CD14-positive monocyte (primary cell): ENCODE data around the gene ELSPBP1. TPM values are rescaled to one million over a fixed set of nuclear protein-coding genes. Genes with fewer than 3 reads are reported as not detected.

ENCODE experiments used
- DNase-seq, 3 donors: peaks; one replicate each; pipeline ENCODE4 v3.0.0-alpha.2; 2011 to 2022
- H2AFZ ChIP-seq: 2 replicates; pipeline ENCODE4 v1.6.0; 2012; ENCODE audit warnings: mild to moderate bottlenecking, low read depth, low read length, inconsistent platforms; ENCODE audit not compliant: insufficient read depth, poor library complexity, severe bottlenecking
- H3K27ac ChIP-seq, 2 donors: 1 replicate in 1 of 2; 2 replicates in 1 of 2; pipeline ENCODE4 v1.5.1; 2012 to 2013; ENCODE audit warnings: low read length in 2 of 2, control low read depth in 1 of 2, inconsistent platforms in 1 of 2, low read depth in 1 of 2, mild to moderate bottlenecking in 1 of 2
- H3K27me3 ChIP-seq, 2 donors: one replicate each; pipeline versions ENCODE4 v1.6.0 to v1.6.1; 2011 to 2013; ENCODE audit warnings: low read length in 2 of 2; ENCODE audit not compliant: control insufficient read depth in 2 of 2, insufficient read depth in 2 of 2
- H3K36me3 ChIP-seq, 2 donors: replicated peaks in 1 of 2; 1 replicate in 1 of 2; 2 replicates in 1 of 2; pipeline versions ENCODE4 v1.5.1 to v1.6.1; 2012 to 2013; ENCODE audit warnings: low read length in 2 of 2, control low read depth in 1 of 2, inconsistent platforms in 1 of 2, mild to moderate bottlenecking in 1 of 2; ENCODE audit not compliant: insufficient read depth in 2 of 2, control insufficient read depth in 1 of 2
- H3K4me1 ChIP-seq, 2 donors: 1 replicate in 1 of 2; 2 replicates in 1 of 2; pipeline versions ENCODE4 v1.5.1 to v1.6.1; 2012 to 2013; ENCODE audit warnings: low read length in 2 of 2, control low read depth in 1 of 2, inconsistent platforms in 1 of 2, mild to moderate bottlenecking in 1 of 2, moderate library complexity in 1 of 2; ENCODE audit not compliant: insufficient read depth in 2 of 2, control insufficient read depth in 1 of 2
- H3K4me2 ChIP-seq: replicated peaks from 2 replicates; pipeline ENCODE3; 2012; ENCODE audit warnings: low read length, moderate library complexity, mild to moderate bottlenecking; ENCODE audit not compliant: poor library complexity, severe bottlenecking; ENCODE audit errors: extremely low read depth
- H3K4me3 ChIP-seq, 3 experiments: fragments of 200-600 bp in 1 of 3; sonication (generic) in 1 of 3; replicated peaks in 1 of 3; 1 replicate in 2 of 3; 2 replicates in 1 of 3; pipeline ENCODE4 v1.5.1; 2011 to 2013; ENCODE audit warnings: low read length in 3 of 3, mild to moderate bottlenecking in 3 of 3, control low read depth in 2 of 3, low read depth in 2 of 3, inconsistent platforms in 1 of 3, moderate library complexity in 1 of 3
- H3K79me2 ChIP-seq: 2 replicates; pipeline ENCODE4 v1.6.0; 2012; ENCODE audit warnings: mild to moderate bottlenecking, control low read depth, inconsistent platforms, low read length, moderate library complexity; ENCODE audit not compliant: insufficient read depth
- H3K9ac ChIP-seq: 2 replicates; pipeline ENCODE4 v1.6.0; 2017; ENCODE audit warnings: low read length, mild to moderate bottlenecking; ENCODE audit not compliant: insufficient read depth, poor library complexity, severe bottlenecking
- H3K9me3 ChIP-seq, 2 donors: replicated peaks in 1 of 2; 1 replicate in 1 of 2; 2 replicates in 1 of 2; pipeline versions ENCODE4 v1.5.1 to v1.6.1; 2012 to 2013; ENCODE audit warnings: low read length in 2 of 2, control low read depth in 1 of 2; ENCODE audit not compliant: control insufficient read depth in 1 of 2, insufficient read depth in 1 of 2
- H4K20me1 ChIP-seq: 2 replicates; pipeline ENCODE4 v1.6.0; 2012; ENCODE audit warnings: mild to moderate bottlenecking, low read length, control low read depth, moderate library complexity; ENCODE audit not compliant: insufficient read depth
- H3K27ac Mint-ChIP-seq, 7 donors: one replicate each; pipeline ENCODE4 v1.8.0; 2020; ENCODE audit warnings: mild to moderate bottlenecking in 7 of 7, mixed read lengths in 7 of 7, moderate library complexity in 6 of 7, inconsistent platforms in 2 of 7
- H3K27me3 Mint-ChIP-seq, 3 donors: one replicate each; pipeline ENCODE4 v1.8.0; 2021 to 2022; ENCODE audit warnings: low read depth in 3 of 3, mild to moderate bottlenecking in 3 of 3, mixed read lengths in 3 of 3, moderate library complexity in 3 of 3, inconsistent platforms in 1 of 3
- H3K36me3 Mint-ChIP-seq, 2 donors: one replicate each; pipeline ENCODE4 v1.8.0; 2020; ENCODE audit warnings: mixed read lengths in 2 of 2, inconsistent platforms in 1 of 2, mild to moderate bottlenecking in 1 of 2
- H3K4me1 Mint-ChIP-seq: one replicate; pipeline ENCODE4 v1.8.0; 2020; ENCODE audit warnings: mild to moderate bottlenecking, mixed read lengths
- H3K4me3 Mint-ChIP-seq, 2 donors: one replicate each; pipeline ENCODE4 v1.8.0; 2020; ENCODE audit warnings: mild to moderate bottlenecking in 2 of 2, mixed read lengths in 2 of 2, moderate library complexity in 1 of 2
- H3K9me3 Mint-ChIP-seq, 7 donors: one replicate each; pipeline ENCODE4 v1.8.0; 2020 to 2022; ENCODE audit warnings: mixed read lengths in 7 of 7, mild to moderate bottlenecking in 6 of 7, moderate library complexity in 6 of 7, inconsistent platforms in 2 of 7
- WGBS: methylation state at CpG from one replicate; pipeline ENCODE4 v1.1.5; 2013; ENCODE audit warnings: missing lambda C conversion rate; ENCODE audit not compliant: insufficient coverage; 5-methylcytosine and 5-hydroxymethylcytosine counted together
- intact Hi-C, 2 donors: fragments of 100-400 bp; cut with micrococcal nuclease; formaldehyde crosslinking; loops; one replicate each; pipeline versions ENCODE4 v1.15.0 to v1.15.1; 2023
- polyA plus RNA-seq, 3 donors: library from polyadenylated mRNA; depleted of rRNA in 1 of 3; unstranded in 2 of 3; stranded (reverse) in 1 of 3; fragments of 300-500 nt in 2 of 3; fragments of >200 nt in 1 of 3; fragmentation: Illumina TruSeq in 2 of 3; gene quantifications; 1 replicate in 2 of 3; 2 replicates in 1 of 3; pipeline ENCODE4 v1.2.3, GENCODE V29; 2012 to 2021
- TF ChIP-seq, protein P1 (sequence below): fragments of 200-600 bp; IDR thresholded peaks from one replicate; pipeline ENCODE4 v1.8.0; 2022; ENCODE audit warnings: antibody characterized with exemption, mild to moderate bottlenecking

The ELSPBP1 gene
- polyA plus RNA-seq, 3 donors, result not detected

DNA sequence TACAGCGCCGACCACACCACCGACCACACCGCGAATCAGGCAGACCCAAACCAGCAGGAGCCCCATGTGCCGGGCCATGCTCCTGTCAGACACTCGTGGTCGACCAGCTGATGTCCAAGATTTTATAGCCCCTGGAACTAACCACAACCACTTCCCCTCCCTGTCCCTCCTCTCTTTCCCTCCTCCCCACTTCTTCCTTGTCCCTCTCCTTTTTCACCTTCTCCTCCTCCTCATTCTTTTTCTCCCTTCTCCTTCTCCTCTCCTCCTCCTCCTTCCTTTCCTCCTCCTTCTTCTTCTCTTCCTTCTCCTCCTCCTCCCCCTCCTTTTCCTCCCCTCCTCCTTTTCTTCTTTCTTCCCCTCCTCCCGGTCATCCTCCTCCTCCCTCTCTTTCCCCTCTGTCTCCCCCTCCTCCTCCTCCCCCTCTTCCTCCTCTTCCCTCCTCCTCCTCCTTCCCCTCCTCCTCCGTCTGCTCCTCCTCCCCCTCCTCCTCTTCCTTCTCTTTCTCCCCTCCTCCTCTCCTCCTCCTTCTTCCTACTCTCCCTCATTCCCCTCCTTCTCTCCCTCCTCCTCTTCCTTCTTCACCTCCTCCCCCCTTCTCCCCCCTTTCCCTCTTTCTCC lies 3.1 kb upstream of the ELSPBP1 start:
- 27% methylated on average over 10 of the region's 10 CpGs for WGBS
- Histone ChIP-seq H3K9me3 (no peaks in the 10 kb centered on the region), H3K27me3 (peaks cover 0 to 2% of the 10 kb centered on the region in 2 donors), H3K27ac (no peak overlapping the region), H3K36me3 (no peaks in the 10 kb centered on the region), H2AFZ (no peak overlapping the region), H3K4me1 (no peaks in the 10 kb centered on the region), H3K9ac (no peak overlapping the region), H4K20me1 (no peaks in the 10 kb centered on the region), H3K4me2 (no peak overlapping the region), H3K79me2 (no peaks in the 10 kb centered on the region), H3K4me3 (no peak overlapping the region)
- H3K9me3 Mint-ChIP-seq, result peaks cover 0 to 2% (median 0%) of the 10 kb centered on the region in 7 donors
- no peak overlapping the region for H3K27ac Mint-ChIP-seq
- peaks cover 14 to 16% (median 16%) of the 10 kb centered on the region in 3 donors for H3K27me3 Mint-ChIP-seq
- TF ChIP-seq, protein P1, sequence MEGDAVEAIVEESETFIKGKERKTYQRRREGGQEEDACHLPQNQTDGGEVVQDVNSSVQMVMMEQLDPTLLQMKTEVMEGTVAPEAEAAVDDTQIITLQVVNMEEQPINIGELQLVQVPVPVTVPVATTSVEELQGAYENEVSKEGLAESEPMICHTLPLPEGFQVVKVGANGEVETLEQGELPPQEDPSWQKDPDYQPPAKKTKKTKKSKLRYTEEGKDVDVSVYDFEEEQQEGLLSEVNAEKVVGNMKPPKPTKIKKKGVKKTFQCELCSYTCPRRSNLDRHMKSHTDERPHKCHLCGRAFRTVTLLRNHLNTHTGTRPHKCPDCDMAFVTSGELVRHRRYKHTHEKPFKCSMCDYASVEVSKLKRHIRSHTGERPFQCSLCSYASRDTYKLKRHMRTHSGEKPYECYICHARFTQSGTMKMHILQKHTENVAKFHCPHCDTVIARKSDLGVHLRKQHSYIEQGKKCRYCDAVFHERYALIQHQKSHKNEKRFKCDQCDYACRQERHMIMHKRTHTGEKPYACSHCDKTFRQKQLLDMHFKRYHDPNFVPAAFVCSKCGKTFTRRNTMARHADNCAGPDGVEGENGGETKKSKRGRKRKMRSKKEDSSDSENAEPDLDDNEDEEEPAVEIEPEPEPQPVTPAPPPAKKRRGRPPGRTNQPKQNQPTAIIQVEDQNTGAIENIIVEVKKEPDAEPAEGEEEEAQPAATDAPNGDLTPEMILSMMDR, result no peak
- no peaks in the 10 kb centered on the region for H3K36me3 Mint-ChIP-seq
- no peak for DNase-seq
- peak overlapping the region in 1 of 2 donors; percentile 21 for H3K4me3 Mint-ChIP-seq
- no peaks in the 10 kb centered on the region for H3K4me1 Mint-ChIP-seq
- intact Hi-C loops, result no loop called here

- Histone ChIP-seq H3K4me1 (no peaks in the 10 kb centered on the region), H3K4me2 (no peak within 1 kb of the TSS), H2AFZ (no peak within 1 kb of the TSS), H3K36me3 (no peaks in the 10 kb centered on the region), H3K9me3 (no peaks in the 10 kb centered on the region), H3K27me3 (peaks cover 0 to 2% of the 10 kb centered on the region in 2 donors), H4K20me1 (no peaks in the 10 kb centered on the region), H3K4me3 (no peak within 1 kb of the TSS), H3K79me2 (no peaks in the 10 kb centered on the region), H3K27ac (no peak within 1 kb of the TSS), H3K9ac (no peak within 1 kb of the TSS)
- WGBS, result 63% methylated on average over 1 of the region's 2 CpGs
- H3K4me3 Mint-ChIP-seq, result peak within 1 kb of the TSS in 1 of 2 donors; percentile 21
- H3K9me3 Mint-ChIP-seq, result peaks cover 0 to 2% (median 0%) of the 10 kb centered on the region in 7 donors
- H3K27ac Mint-ChIP-seq, result no peak within 1 kb of the TSS
- peaks cover 15 to 18% (median 17%) of the 10 kb centered on the region in 3 donors for H3K27me3 Mint-ChIP-seq
- no peaks in the 10 kb centered on the region for H3K4me1 Mint-ChIP-seq
- intact Hi-C loops, result no loop called here
- no peak for DNase-seq
- no peaks in the 10 kb centered on the region for H3K36me3 Mint-ChIP-seq
- TF ChIP-seq, protein P1, result no peak
Measured at GRCh38 chr19:47992070-47992469, 2.4 kb upstream of the ELSPBP1 start, which contains the start of gene BSPH1. BSPH1 (minus strand) TSS chr19:47992170; CDS start chr19:47992081, 89 bp downstream.
